Measurements from ENCODE around the gene SLC35F3. TPM values are rescaled to one million over a fixed set of nuclear protein-coding genes. Genes with fewer than 3 reads are reported as not detected.
"Not testable (repeated sequence)": the region's sequence is repeated elsewhere in the genome, so short reads cannot be mapped to it uniquely, and the experiment has no call there.

SLC35F3 gene
- total RNA-seq, 6 experiments from 2014 or later: not detected

- Histone ChIP-seq H3K27ac (no peak overlapping the region), H3K4me1 (no peaks in the 10 kb centered on the region), H3K4me3 (no peak overlapping the region), H3K36me3 (no peaks in the 10 kb centered on the region), H3K27me3 (no peaks in the 10 kb centered on the region), H3K9me3 (no peaks in the 10 kb centered on the region)
- intact Hi-C loops (cut with DNase I): no loop called here
- DNase-seq (no peak), ATAC-seq (no peak)
- WGBS (ENCODE audit: insufficient coverage, low coverage, low lambda C conversion rate, missing lambda C conversion rate): no CpG with 5 or more reads among the region's 3 CpGs
- TF ChIP-seq CTCF (IDR thresholded peaks at IDR 0.05): no peak
- no peak for TF ChIP-seq POLR2A (IDR thresholded peaks at IDR 0.05)
These were observed 269.5 kb downstream of the SLC35F3 start for GRCh38 chr1:234173968-234174367.

- Histone ChIP-seq H3K9me3 (no peaks in the 10 kb centered on the region), H3K27me3 (no peaks in the 10 kb centered on the region), H3K4me1 (no peaks in the 10 kb centered on the region), H3K27ac (no peak overlapping the region), H3K36me3 (no peaks in the 10 kb centered on the region), H3K4me3 (no peak overlapping the region)
- TF ChIP-seq POLR2A (IDR thresholded peaks at IDR 0.05) (no peak), CTCF (IDR thresholded peaks at IDR 0.05) (no peak)
- DNase-seq (no peak), ATAC-seq (no peak)
- WGBS (ENCODE audit: insufficient coverage, low coverage, low lambda C conversion rate, missing lambda C conversion rate): 60% methylated on average over 1 of the region's 1 CpG
- intact Hi-C loops (cut with DNase I): no loop called here
These were observed 270.9 kb downstream of the SLC35F3 start for GRCh38 chr1:234175363-234175762.

GRCh38 chr1:234176000-234176399, 271.5 kb downstream of the SLC35F3 start:
- DNase-seq (no peak), ATAC-seq (no peak)
- Histone ChIP-seq H3K27me3 (no peaks in the 10 kb centered on the region), H3K4me3 (no peak overlapping the region), H3K27ac (no peak overlapping the region), H3K36me3 (no peaks in the 10 kb centered on the region), H3K4me1 (no peaks in the 10 kb centered on the region), H3K9me3 (no peaks in the 10 kb centered on the region)
- WGBS (ENCODE audit: insufficient coverage, low coverage, low lambda C conversion rate, missing lambda C conversion rate): 92% methylated on average over 3 of the region's 3 CpGs
- intact Hi-C loops (cut with DNase I): no loop called here
- TF ChIP-seq CTCF (IDR thresholded peaks at IDR 0.05) (no peak), POLR2A (IDR thresholded peaks at IDR 0.05) (no peak)

GRCh38 chr1:234176847-234177246, 272.4 kb downstream of the SLC35F3 start:
- H3K27ac ChIP-seq; H3K36me3 ChIP-seq; H3K27me3 ChIP-seq; H3K4me3 ChIP-seq; intact Hi-C loops (cut with DNase I); ATAC-seq; DNase-seq; H3K9me3 ChIP-seq; H3K4me1 ChIP-seq: not testable (repeated sequence)
- WGBS (ENCODE audit: insufficient coverage, low coverage, low lambda C conversion rate, missing lambda C conversion rate): no CpG with 5 or more reads among the region's 2 CpGs

GRCh38 chr1:234185438-234185837, 281.0 kb downstream of the SLC35F3 start:
- 67% methylated on average over 1 of the region's 1 CpG for WGBS (ENCODE audit: insufficient coverage, low coverage, low lambda C conversion rate, missing lambda C conversion rate)
- DNase-seq (no peak), ATAC-seq (peak in 1 of 4 donors; percentile 41)
- H3K36me3 ChIP-seq: no peaks in the 10 kb centered on the region
- no peak overlapping the region for H3K4me3 ChIP-seq
- TF ChIP-seq POLR2A (IDR thresholded peaks at IDR 0.05) (no peak), CTCF (IDR thresholded peaks at IDR 0.05) (no peak)
- no peaks in the 10 kb centered on the region for H3K27me3 ChIP-seq
- H3K4me1 ChIP-seq: peaks cover 0 to 16% (median 5%) of the 10 kb centered on the region in 4 donors
- intact Hi-C loops (cut with DNase I): no loop called here
- H3K27ac ChIP-seq: no peak overlapping the region
- no peaks in the 10 kb centered on the region for H3K9me3 ChIP-seq

Data from right lobe of liver (tissue), 6 donors.